GM20431 (cell line): ENCODE data around the gene MYL12B.

Source experiments
- in situ Hi-C: fragments of 300-500 bp; cut with MseI, MboI; formaldehyde crosslinking; loops from one replicate; pipeline ENCODE4 v1.15.0; 2020; ENCODE audit warnings: low sequenced_read_pairs; ENCODE audit not compliant: unreplicated experiment

Gene MYL12B

GRCh38 chr18:3233433-3234168, 28.3 kb upstream of the MYL12B start:
- in situ Hi-C loops: loop anchor here (25.0 kb wide), 1 partner anchor 96 kb away; no protein-coding TSS in a partner anchor

- in situ Hi-C loops: loop anchor here (25.0 kb wide), 1 partner anchor 97 kb away; no protein-coding TSS in a partner anchor
These were observed 27.5 kb upstream of the MYL12B start for GRCh38 chr18:3234457-3234856.

- in situ Hi-C loops: loop anchor here (25.0 kb wide), 1 partner anchor 99 kb away; no protein-coding TSS in a partner anchor
These were observed 26.1 kb upstream of the MYL12B start for GRCh38 chr18:3235846-3236245.

- in situ Hi-C loops: loop anchor here (25.0 kb wide), 1 partner anchor 99 kb away; no protein-coding TSS in a partner anchor
These were observed 25.5 kb upstream of the MYL12B start for GRCh38 chr18:3236470-3236869.

GRCh38 chr18:3238742-3239141, 23.2 kb upstream of the MYL12B start:
- in situ Hi-C loops: loop anchor here (25.0 kb wide), 1 partner anchor 101 kb away; no protein-coding TSS in a partner anchor

GRCh38 chr18:3245185-3245564, 16.8 kb upstream of the MYL12B start:
- in situ Hi-C loops: loop anchor here (10.0 to 25.0 kb wide), 2 partner anchors 108 to 310 kb away; no protein-coding TSS in a partner anchor

GRCh38 chr18:3245853-3246634, 15.9 kb upstream of the MYL12B start:
- in situ Hi-C loops: loop anchor here (10.0 to 25.0 kb wide), 2 partner anchors 109 to 311 kb away; no protein-coding TSS in a partner anchor

GRCh38 chr18:3246635-3247239, 15.2 kb upstream of the MYL12B start:
- in situ Hi-C loops: loop anchor here (10.0 to 25.0 kb wide), 2 partner anchors 109 to 312 kb away; no protein-coding TSS in a partner anchor

- in situ Hi-C loops: loop anchor here (10.0 to 25.0 kb wide), 2 partner anchors 110 to 313 kb away; no protein-coding TSS in a partner anchor
These were observed 14.5 kb upstream of the MYL12B start, which contains the start of gene MYL12A for GRCh38 chr18:3247240-3248061. Gene MYL12A, plus strand, starts transcription at chr18:3247801. Its CDS starts 5,447 bp downstream, at chr18:3253248.

GRCh38 chr18:3248062-3248657, 13.8 kb upstream of the MYL12B start:
- in situ Hi-C loops: loop anchor here (10.0 to 25.0 kb wide), 2 partner anchors 111 to 313 kb away; no protein-coding TSS in a partner anchor

- in situ Hi-C loops: loop anchor here (10.0 to 25.0 kb wide), 2 partner anchors 112 to 314 kb away; no protein-coding TSS in a partner anchor
These were observed 13.1 kb upstream of the MYL12B start for GRCh38 chr18:3248658-3249359.

- in situ Hi-C loops: no loop called here
These were observed 11.5 kb upstream of the MYL12B start for GRCh38 chr18:3250237-3251107.

GRCh38 chr18:3251249-3251962, 10.5 kb upstream of the MYL12B start:
- in situ Hi-C loops: no loop called here

GRCh38 chr18:3251963-3252277, 10.0 kb upstream of the MYL12B start:
- in situ Hi-C loops: no loop called here

GRCh38 chr18:3252843-3253242, 9.1 kb upstream of the MYL12B start:
- in situ Hi-C loops: no loop called here

GRCh38 chr18:3254725-3255124, 7.2 kb upstream of the MYL12B start:
- in situ Hi-C loops: no loop called here
